ENCODE data around the gene HES6. TPM values are rescaled to one million over a fixed set of nuclear protein-coding genes. Genes with fewer than 3 reads are reported as not detected.
"Not testable (repeated sequence)": the region's sequence is repeated elsewhere in the genome, so short reads cannot be mapped to it uniquely, and the experiment has no call there.

The HES6 gene
- total RNA-seq, 1 donor from 2014 or later: 5.0 TPM

DNA sequence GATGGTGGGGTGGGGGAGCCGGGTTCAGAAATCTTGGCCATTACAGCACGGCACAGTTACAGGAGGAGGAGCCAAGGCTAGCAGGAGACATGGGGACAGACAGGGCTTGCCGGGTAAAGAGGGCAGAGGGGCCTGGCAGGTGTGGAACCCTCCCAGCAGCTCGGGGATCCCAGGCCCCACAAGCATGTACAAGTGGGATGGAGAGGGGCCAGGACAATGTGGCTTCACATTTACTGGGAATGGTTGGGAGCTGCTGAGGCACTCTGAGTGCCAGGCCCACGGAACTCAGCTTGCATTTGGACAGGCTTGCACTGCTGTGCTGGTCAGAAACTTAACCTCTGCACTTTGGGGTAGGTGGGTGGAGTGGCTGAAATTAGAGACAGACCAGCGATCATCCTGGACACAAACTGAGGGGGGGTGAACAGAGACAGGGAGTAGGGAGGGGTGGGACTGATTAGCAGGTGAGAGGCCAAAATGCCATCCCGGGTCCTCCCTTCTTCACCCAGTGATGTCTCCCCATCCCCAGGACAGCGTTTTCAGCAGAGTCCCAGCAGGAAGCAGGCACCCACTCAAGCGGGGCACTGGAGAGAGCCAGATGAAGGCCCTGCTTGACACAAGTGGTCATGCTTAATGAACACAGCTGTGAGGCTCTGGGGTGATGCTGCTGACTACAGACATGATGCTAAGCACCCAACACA is 38.9 kb upstream of the HES6 start:
- no peak overlapping the region for H3K27ac Mint-ChIP-seq (ENCODE audit: unreplicated experiment)
- H3K4me1 Mint-ChIP-seq (ENCODE audit: unreplicated experiment): peaks cover 8% of the 10 kb centered on the region
- H3K27me3 Mint-ChIP-seq (ENCODE audit: unreplicated experiment): no peaks in the 10 kb centered on the region
- no peak overlapping the region for H3K4me3 Mint-ChIP-seq (ENCODE audit: unreplicated experiment)
- no peak for DNase-seq (ENCODE audit: low spot score)
- H3K36me3 Mint-ChIP-seq (ENCODE audit: low read depth, unreplicated experiment): no peaks in the 10 kb centered on the region
- TF ChIP-seq CTCF (IDR thresholded peaks at IDR 0.05; ENCODE audit: unreplicated experiment): no peak
- no peaks in the 10 kb centered on the region for H3K9me3 Mint-ChIP-seq (ENCODE audit: unreplicated experiment)

DNA sequence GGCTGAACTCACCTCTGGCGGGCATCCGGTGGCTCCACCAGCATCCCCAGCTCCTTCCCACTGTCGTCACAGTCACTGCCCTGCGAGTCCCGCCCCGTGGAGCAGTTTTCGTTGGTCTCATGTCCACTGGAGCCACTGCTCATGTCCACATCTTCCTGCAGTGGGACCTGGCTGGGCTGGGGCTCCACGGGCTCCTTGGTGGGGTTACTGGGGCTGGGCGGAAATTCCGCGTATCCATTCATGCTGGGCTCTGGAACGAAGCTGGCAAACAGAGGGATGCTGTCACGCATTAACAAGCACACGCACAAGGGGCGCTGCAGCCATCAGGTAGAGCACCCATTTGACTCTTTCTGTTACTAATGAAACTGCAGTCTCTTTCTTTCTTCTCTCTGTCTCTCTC is 37.9 kb upstream of the HES6 start:
- H3K36me3 Mint-ChIP-seq (ENCODE audit: low read depth, unreplicated experiment): peaks cover 4% of the 10 kb centered on the region
- no peak for TF ChIP-seq CTCF (IDR thresholded peaks at IDR 0.05; ENCODE audit: unreplicated experiment)
- no peak for DNase-seq (ENCODE audit: low spot score)
- no peak overlapping the region for H3K27ac Mint-ChIP-seq (ENCODE audit: unreplicated experiment)
- no peaks in the 10 kb centered on the region for H3K9me3 Mint-ChIP-seq (ENCODE audit: unreplicated experiment)
- no peaks in the 10 kb centered on the region for H3K27me3 Mint-ChIP-seq (ENCODE audit: unreplicated experiment)
- peaks cover 5% of the 10 kb centered on the region for H3K4me1 Mint-ChIP-seq (ENCODE audit: unreplicated experiment)
- no peak overlapping the region for H3K4me3 Mint-ChIP-seq (ENCODE audit: unreplicated experiment)

DNA sequence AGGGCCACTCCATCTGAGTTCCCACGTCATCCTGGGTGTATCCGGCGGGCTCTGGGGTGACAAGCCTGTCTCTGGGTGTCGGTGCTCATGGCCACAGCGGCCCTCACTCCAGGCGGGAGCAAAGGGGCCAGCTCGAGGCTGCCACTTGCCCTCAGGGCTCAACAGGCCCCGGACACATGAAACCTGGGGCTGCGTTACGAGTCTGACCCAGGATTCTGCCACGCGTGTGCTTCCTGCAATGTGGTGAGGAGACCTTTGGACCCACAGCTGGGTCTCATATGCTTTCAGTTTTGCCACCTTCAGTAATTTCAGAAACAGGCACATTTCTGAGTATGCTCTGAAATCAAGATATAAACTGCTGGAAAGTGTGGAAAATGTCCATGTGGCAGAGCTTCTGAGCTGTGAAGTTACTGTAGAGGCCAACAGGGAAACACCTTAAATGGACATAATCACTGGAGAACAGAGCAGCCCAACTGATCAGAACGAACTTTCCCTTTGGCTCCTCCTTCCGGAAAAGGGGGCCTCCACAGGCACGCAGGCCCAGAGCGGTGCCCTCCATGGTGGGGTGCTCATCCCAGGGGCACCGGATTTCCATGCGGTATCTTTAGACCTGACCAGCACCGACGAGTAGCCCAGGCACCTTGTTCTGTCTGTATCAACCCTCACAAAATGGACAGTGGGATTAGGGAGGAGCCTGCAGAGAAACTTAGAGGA is 34.5 kb upstream of the HES6 start:
- peaks cover 15% of the 10 kb centered on the region for H3K36me3 Mint-ChIP-seq (ENCODE audit: low read depth, unreplicated experiment)
- H3K27ac Mint-ChIP-seq (ENCODE audit: unreplicated experiment): no peak overlapping the region
- H3K4me1 Mint-ChIP-seq (ENCODE audit: unreplicated experiment): no peaks in the 10 kb centered on the region
- peaks cover 2% of the 10 kb centered on the region for H3K27me3 Mint-ChIP-seq (ENCODE audit: unreplicated experiment)
- no peak for TF ChIP-seq CTCF (IDR thresholded peaks at IDR 0.05; ENCODE audit: unreplicated experiment)
- no peak overlapping the region for H3K4me3 Mint-ChIP-seq (ENCODE audit: unreplicated experiment)
- DNase-seq (ENCODE audit: low spot score): no peak
- no peaks in the 10 kb centered on the region for H3K9me3 Mint-ChIP-seq (ENCODE audit: unreplicated experiment)

- H3K36me3 Mint-ChIP-seq (ENCODE audit: low read depth, unreplicated experiment): peaks cover 18% of the 10 kb centered on the region
- not testable (repeated sequence) for DNase-seq (ENCODE audit: low spot score); H3K27ac Mint-ChIP-seq (ENCODE audit: unreplicated experiment); H3K9me3 Mint-ChIP-seq (ENCODE audit: unreplicated experiment); H3K4me1 Mint-ChIP-seq (ENCODE audit: unreplicated experiment); H3K4me3 Mint-ChIP-seq (ENCODE audit: unreplicated experiment); H3K27me3 Mint-ChIP-seq (ENCODE audit: unreplicated experiment)
Observed at GRCh38 chr2:238273433-238273832, 33.6 kb upstream of the HES6 start.

GRCh38 chr2:238272156-238272555 is 32.3 kb upstream of the HES6 start:
- Mint-ChIP-seq H3K36me3 (ENCODE audit: low read depth, unreplicated experiment) (peaks cover 23% of the 10 kb centered on the region), H3K27me3 (ENCODE audit: unreplicated experiment) (peaks cover 4% of the 10 kb centered on the region), H3K27ac (ENCODE audit: unreplicated experiment) (no peak overlapping the region)

DNA sequence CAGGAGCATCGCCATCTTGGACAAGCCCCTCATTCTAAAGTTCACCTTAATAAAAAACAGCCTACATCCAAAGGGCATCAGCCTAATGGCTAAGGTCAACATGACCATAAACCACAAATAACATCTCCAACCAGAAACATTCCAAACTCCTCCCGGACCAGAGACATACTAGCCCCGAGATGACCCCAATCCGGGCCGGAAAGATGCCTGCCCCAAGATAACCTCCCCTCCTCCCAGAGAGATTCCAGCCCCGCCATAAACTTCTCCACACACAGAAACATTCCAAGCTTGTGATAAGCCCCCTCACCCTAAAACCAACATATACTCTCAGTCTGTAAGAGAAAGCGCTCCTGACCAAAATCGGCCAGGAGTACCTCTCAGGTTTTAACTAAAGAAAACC is 31.8 kb upstream of the HES6 start:
- not testable (repeated sequence) for H3K4me3 Mint-ChIP-seq (ENCODE audit: unreplicated experiment); H3K9me3 Mint-ChIP-seq (ENCODE audit: unreplicated experiment); H3K27me3 Mint-ChIP-seq (ENCODE audit: unreplicated experiment); H3K27ac Mint-ChIP-seq (ENCODE audit: unreplicated experiment); H3K4me1 Mint-ChIP-seq (ENCODE audit: unreplicated experiment); DNase-seq (ENCODE audit: low spot score)
- peaks cover 25% of the 10 kb centered on the region for H3K36me3 Mint-ChIP-seq (ENCODE audit: low read depth, unreplicated experiment)

More at GRCh38 chr2:238272156-238272555, 32.3 kb upstream of the HES6 start:
- no peak for TF ChIP-seq CTCF (IDR thresholded peaks at IDR 0.05; ENCODE audit: unreplicated experiment)
- Mint-ChIP-seq H3K9me3 (ENCODE audit: unreplicated experiment) (no peaks in the 10 kb centered on the region), H3K4me1 (ENCODE audit: unreplicated experiment) (no peaks in the 10 kb centered on the region), H3K4me3 (ENCODE audit: unreplicated experiment) (no peak overlapping the region)
- no peak for DNase-seq (ENCODE audit: low spot score)
